ENCODE data around the gene CRYGN. TPM values are rescaled to one million over a fixed set of nuclear protein-coding genes. Genes with fewer than 3 reads are reported as not detected.

The CRYGN gene
- total RNA-seq, 4 donors from 2014 or later, result not detected

DNA sequence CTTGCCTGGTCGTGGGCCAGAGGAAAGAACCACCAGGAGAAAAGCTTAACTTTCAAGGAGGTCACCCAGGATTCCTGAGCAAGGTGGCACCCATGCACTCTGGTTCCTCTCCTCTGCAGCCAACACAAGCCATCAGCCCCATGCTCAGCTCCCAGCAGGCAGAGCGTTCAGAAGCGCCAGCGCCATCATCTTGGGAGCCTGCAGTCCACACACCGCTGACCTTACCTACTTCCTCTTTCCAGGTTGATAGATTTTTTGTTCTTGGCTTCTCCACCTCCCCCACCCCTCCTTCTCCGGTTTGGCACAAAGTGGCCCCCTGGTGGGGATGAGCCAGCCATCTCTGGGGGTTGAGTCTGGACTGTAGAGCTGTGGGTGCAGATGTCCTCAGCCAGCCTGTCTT, 28.4 kb downstream of the CRYGN start:
- Histone ChIP-seq H3K27ac (no peak overlapping the region), H3K36me3 (no peaks in the 10 kb centered on the region), H3K4me1 (peaks cover 25% of the 10 kb centered on the region), H3K27me3 (peaks cover 55% of the 10 kb centered on the region), H3K9me3 (no peaks in the 10 kb centered on the region), H3K4me3 (no peak overlapping the region)
- TF ChIP-seq POLR2AphosphoS5 (IDR thresholded peaks at IDR 0.05), result no peak
- TF ChIP-seq, protein P1, sequence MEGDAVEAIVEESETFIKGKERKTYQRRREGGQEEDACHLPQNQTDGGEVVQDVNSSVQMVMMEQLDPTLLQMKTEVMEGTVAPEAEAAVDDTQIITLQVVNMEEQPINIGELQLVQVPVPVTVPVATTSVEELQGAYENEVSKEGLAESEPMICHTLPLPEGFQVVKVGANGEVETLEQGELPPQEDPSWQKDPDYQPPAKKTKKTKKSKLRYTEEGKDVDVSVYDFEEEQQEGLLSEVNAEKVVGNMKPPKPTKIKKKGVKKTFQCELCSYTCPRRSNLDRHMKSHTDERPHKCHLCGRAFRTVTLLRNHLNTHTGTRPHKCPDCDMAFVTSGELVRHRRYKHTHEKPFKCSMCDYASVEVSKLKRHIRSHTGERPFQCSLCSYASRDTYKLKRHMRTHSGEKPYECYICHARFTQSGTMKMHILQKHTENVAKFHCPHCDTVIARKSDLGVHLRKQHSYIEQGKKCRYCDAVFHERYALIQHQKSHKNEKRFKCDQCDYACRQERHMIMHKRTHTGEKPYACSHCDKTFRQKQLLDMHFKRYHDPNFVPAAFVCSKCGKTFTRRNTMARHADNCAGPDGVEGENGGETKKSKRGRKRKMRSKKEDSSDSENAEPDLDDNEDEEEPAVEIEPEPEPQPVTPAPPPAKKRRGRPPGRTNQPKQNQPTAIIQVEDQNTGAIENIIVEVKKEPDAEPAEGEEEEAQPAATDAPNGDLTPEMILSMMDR (IDR thresholded peaks at IDR 0.05), result no peak
- no peak for TF ChIP-seq POLR2A (IDR thresholded peaks at IDR 0.05)
- no peak for TF ChIP-seq EP300 (IDR thresholded peaks at IDR 0.05)
- WGBS, result 88% methylated on average over 6 of the region's 6 CpGs
- DNase-seq (ENCODE audit: low spot score in 2 of 2), result peak in 1 of 2 donors; percentile 44

- H3K9me3 ChIP-seq, result no peaks in the 10 kb centered on the region
- DNase-seq (ENCODE audit: low spot score in 2 of 2), result peak in 1 of 2 donors; percentile 63
- no peak for TF ChIP-seq POLR2A (IDR thresholded peaks at IDR 0.05)
- no peak for TF ChIP-seq POLR2AphosphoS5 (IDR thresholded peaks at IDR 0.05)
- TF ChIP-seq EP300 (IDR thresholded peaks at IDR 0.05), result no peak
- TF ChIP-seq, protein P1 (IDR thresholded peaks at IDR 0.05), result no peak
- H3K36me3 ChIP-seq, result no peaks in the 10 kb centered on the region
- WGBS, result 65% methylated on average over 18 of the region's 55 CpGs
- peak overlapping the region; percentile 54 for H3K4me3 ChIP-seq
- H3K27me3 ChIP-seq, result peaks cover 56% of the 10 kb centered on the region
- peaks cover 22% of the 10 kb centered on the region for H3K4me1 ChIP-seq
- no peak overlapping the region for H3K27ac ChIP-seq
These were observed 29.2 kb downstream of the CRYGN start for GRCh38 chr7:151410405-151411390.

DNA sequence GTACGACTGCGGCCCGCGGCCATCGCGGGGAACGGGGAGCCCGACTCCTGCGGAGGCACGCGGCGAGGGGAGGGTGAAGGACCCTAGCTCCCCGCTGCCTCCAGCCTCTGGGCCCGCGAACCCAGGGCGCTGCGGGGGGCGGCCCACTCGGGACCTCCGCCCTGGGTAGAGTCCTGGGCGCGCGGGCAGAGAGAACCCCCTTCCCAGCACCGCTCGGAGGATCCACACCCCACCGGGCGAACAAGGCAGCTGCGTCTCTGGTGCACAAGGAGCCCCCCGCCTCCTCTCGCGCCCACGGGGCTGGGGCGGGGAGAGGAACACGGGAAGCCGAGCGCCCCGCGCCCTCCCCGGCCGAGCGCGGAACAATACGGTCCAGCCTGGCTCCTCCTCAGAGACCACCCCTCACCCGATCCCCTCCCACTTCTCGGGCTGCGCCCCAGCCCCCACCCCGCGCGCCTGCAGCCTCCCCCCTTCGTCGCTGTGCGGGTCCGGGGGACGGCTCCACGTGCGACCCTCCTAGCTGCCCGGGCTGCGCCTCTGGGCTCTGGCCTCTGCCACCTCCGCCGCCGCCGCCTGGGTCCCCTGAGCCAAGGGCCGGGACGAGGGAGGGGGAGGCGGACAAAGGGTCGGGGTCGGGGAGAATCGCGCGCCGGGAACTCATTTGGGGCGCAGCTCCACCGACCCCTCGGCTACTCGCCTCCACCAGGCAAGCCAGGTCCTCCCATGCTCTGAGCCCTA, 30.1 kb downstream of the CRYGN start, which contains the start of gene WDR86:
Gene WDR86 (minus strand): TSS at position 372 of the 738 bp plus-strand sequence. CDS start 449 bp downstream, outside the sequence.
- Histone ChIP-seq H3K4me3 (peak within 1 kb of the TSS; percentile 54), H3K4me1 (peaks cover 22% of the 10 kb centered on the region), H3K9me3 (no peaks in the 10 kb centered on the region), H3K27me3 (peaks cover 56% of the 10 kb centered on the region), H3K36me3 (no peaks in the 10 kb centered on the region), H3K27ac (peak within 1 kb of the TSS; percentile 64)
- WGBS, result 0% methylated on average over 4 of the region's 75 CpGs
- TF ChIP-seq POLR2AphosphoS5 (IDR thresholded peaks at IDR 0.05) (no peak), POLR2A (IDR thresholded peaks at IDR 0.05) (no peak), EP300 (IDR thresholded peaks at IDR 0.05) (no peak)
- TF ChIP-seq, protein P1 (IDR thresholded peaks at IDR 0.05), result no peak
- DNase-seq (ENCODE audit: low spot score in 2 of 2), result peak in 1 of 2 donors; percentile 58

DNA sequence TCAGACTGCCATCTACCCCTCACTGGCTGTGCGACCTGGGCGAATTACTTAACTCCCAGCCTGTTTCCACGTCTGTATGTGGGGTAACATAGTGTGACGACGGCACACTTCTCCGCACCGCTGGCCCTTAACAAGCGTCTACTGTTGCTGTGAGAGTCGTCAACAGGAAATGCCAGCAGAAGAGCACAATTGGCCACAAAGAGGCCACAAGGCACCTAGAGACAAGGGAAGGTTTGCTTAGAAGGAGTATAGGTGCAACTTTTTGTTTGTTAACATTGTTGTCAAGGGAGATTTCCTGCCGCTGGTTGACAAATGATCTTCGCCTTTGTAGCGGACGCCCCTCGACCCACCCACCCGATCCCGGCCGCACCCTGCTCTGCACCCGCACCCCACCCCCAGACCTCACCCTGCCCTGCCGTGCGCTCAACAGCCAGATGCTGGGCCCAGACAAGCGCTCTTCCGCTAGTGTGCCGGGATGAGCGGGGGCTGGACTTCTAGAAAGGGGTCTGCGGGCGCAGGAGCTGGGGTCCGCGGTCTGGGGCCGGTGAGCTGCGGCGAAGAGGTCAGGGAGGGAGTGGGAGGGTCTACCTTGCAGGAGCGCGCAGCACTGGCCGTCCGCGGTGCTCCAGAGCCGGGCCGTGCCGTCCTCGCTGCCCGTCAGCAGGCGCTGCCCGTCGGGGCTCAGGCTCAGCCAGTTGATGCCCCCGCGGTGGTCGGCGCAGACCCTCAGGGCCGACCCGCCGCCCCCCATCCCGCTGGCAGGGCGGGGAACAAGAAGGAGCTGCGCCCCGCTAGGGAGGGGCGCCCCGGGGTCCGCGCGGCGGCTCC, 30.9 kb downstream of the CRYGN start:
- no peak for DNase-seq (ENCODE audit: low spot score in 2 of 2)

More for the DNA sequence above, 30.9 kb downstream of the CRYGN start:
- TF ChIP-seq POLR2AphosphoS5 (IDR thresholded peaks at IDR 0.05) (no peak), EP300 (IDR thresholded peaks at IDR 0.05) (no peak), POLR2A (IDR thresholded peaks at IDR 0.05) (no peak)
- TF ChIP-seq, protein P1 (IDR thresholded peaks at IDR 0.05), result no peak
- peaks cover 54% of the 10 kb centered on the region for H3K27me3 ChIP-seq
- peaks cover 28% of the 10 kb centered on the region for H3K4me1 ChIP-seq
- H3K27ac ChIP-seq, result peak overlapping the region; percentile 64
- peak overlapping the region; percentile 54 for H3K4me3 ChIP-seq
- 17% methylated on average over 35 of the region's 61 CpGs for WGBS
- no peaks in the 10 kb centered on the region for H3K36me3 ChIP-seq
- H3K9me3 ChIP-seq, result no peaks in the 10 kb centered on the region
